HCT116 (cell line): Measurements from ENCODE around the gene RSAD1.

Source experiments
- CTCF ChIP-seq, 3 experiments: fragments of 200-600 bp in 1 of 3; sonication (generic) in 1 of 3; IDR thresholded peaks in 2 of 3; conservative IDR thresholded peaks in 1 of 3; 2 replicates each; pipeline ENCODE4 v1.5.1; 2012 to 2017; ENCODE audit warnings: low read depth in 2 of 3, low read length in 2 of 3, antibody characterized with exemption in 1 of 3, borderline replicate concordance in 1 of 3, control low read depth in 1 of 3, mild to moderate bottlenecking in 1 of 3, mixed read lengths in 1 of 3, mixed run types in 1 of 3, moderate library complexity in 1 of 3; ENCODE audit not compliant: insufficient read depth in 1 of 3
- POLR2A ChIP-seq: IDR thresholded peaks from 2 replicates; pipeline ENCODE4 v1.7.0; 2011; ENCODE audit warnings: borderline replicate concordance; ENCODE audit not compliant: insufficient read depth, insufficient read length; ENCODE audit errors: extremely low read depth
- POLR2AphosphoS5 ChIP-seq: IDR thresholded peaks from 2 replicates; pipeline ENCODE4 v1.6.1; 2011; ENCODE audit warnings: mild to moderate bottlenecking, low read depth, low read length, moderate library complexity
- ZBTB33 ChIP-seq: IDR thresholded peaks from 2 replicates; pipeline ENCODE4 v1.6.1; 2011; ENCODE audit warnings: mild to moderate bottlenecking, low read length, moderate library complexity; ENCODE audit not compliant: insufficient replicate concordance; ENCODE audit errors: extremely low read depth

- TF ChIP-seq CTCF (IDR thresholded peaks at IDR 0.05 in 2 of 3, conservative IDR thresholded peaks at IDR 0.05 in 1 of 3; ENCODE audit: borderline replicate concordance in 1 of 3, insufficient read depth in 1 of 3, low read depth in 2 of 3, low read length in 2 of 3) (no peak), ZBTB33 (no peak), POLR2A (no peak), POLR2AphosphoS5 (no peak)
These were observed 32.4 kb downstream of the RSAD1 start for GRCh38 chr17:50511058-50511457.
